DMS153 (cell line): ENCODE data around the gene KISS1R.
"Not testable (repeated sequence)": the region's sequence is repeated elsewhere in the genome, so short reads cannot be mapped to it uniquely, and the experiment has no call there.

Experiments
- DNase-seq: peaks from one replicate; lab custom pipeline; 2025; lab: John Stamatoyannopoulos, UW

The KISS1R gene

DNA sequence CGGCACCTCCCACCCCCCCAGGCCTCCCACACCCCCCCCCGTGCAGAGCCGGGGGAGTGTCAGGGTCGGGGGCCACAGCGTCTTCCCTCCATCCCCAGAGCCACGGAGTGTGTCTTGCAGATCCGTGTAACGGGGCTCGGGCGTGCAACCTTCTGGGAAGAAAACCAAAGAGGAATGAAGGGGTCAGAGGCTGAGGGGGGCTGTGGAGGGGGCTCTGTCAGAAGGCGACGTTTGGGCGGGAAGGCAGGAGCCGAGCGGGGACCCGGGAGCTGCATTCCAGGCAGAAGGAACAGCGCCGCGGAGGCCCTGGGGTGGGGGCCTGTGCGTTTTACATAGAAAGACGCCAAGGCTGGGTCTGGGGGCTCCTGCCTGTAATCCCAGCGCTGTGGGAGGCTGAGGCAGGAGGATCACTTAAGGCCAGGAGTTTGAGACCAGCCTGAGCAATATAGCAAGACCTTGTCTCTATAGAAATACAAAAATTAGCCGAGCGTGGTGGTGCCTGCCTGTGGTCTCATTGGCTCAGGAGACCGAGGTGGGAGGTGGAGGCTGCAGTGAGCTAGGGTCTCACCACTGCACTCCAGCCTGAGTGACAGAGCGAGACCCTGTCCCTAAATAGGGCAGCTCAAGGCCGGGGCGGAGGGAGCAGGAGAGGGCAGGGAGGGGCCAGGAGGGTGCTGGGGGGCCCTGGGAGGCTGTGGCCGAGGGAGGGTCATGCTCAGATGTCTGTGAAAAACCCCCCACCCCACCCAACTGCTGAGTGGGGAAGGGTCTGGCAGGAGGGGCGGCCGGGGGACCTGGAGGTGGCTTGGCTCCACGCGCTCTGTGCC is 36.5 kb downstream of the KISS1R start:
- DNase-seq: no peak

DNA sequence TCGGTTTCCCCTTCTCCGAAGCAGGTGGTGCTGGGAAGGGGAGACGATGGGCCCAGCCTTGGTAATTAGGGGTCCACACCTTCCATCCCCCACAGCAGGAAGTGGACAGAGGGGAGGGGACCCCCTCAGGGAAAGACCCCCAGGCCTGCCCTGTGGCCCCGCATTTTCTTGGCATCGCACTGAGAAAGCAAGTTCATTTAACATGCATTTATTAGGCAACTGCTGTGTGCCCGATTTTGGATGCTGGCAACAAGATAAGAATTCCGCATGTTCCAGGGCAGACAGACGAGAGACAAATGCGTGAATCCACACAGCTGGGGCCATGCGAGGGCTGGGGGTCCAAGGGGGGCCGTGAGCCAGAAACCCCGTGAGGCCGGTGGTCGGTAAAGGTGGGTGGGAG is 37.1 kb downstream of the KISS1R start:
- no peak for DNase-seq

DNA sequence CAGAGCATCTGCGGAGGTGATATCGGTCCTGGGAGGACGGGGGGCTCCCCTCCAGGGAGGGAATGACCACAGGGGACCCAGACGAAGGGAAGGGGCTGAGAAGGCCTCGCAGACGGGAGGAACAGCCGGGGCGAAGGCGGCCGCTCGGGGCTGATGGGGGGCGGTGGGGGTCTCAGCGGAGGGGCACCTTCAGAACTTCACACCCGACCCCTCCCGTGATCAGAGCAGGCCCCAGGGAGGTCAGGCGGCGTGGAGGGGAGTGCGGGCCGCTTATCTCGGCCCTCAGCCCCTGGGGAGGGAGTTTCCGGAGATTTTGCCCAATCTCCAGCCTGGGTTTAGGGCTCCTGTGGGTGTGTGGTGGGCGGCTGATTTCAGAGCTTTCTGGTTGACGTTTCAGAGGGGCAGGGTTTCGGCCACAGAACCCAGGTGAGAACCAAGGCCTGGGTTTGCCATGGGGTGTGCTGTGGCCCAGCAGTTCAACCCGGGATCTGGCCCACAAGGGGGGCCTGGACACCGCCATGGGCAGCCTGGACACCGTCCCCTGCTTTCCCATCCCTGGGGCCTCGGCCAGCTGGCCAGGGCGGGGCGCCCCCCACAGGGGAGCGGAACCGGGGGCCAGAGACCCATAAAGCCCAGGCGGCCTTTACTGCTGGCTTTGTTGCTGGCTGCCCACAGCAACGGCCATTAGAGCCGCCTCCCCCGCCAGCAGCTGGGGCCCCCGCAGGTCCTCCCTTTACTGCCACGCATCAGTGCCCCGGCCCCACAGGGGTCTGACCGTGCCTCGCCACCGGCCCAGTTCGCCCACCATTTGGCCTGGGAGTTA is 37.8 kb downstream of the KISS1R start:
- no peak for DNase-seq

DNA sequence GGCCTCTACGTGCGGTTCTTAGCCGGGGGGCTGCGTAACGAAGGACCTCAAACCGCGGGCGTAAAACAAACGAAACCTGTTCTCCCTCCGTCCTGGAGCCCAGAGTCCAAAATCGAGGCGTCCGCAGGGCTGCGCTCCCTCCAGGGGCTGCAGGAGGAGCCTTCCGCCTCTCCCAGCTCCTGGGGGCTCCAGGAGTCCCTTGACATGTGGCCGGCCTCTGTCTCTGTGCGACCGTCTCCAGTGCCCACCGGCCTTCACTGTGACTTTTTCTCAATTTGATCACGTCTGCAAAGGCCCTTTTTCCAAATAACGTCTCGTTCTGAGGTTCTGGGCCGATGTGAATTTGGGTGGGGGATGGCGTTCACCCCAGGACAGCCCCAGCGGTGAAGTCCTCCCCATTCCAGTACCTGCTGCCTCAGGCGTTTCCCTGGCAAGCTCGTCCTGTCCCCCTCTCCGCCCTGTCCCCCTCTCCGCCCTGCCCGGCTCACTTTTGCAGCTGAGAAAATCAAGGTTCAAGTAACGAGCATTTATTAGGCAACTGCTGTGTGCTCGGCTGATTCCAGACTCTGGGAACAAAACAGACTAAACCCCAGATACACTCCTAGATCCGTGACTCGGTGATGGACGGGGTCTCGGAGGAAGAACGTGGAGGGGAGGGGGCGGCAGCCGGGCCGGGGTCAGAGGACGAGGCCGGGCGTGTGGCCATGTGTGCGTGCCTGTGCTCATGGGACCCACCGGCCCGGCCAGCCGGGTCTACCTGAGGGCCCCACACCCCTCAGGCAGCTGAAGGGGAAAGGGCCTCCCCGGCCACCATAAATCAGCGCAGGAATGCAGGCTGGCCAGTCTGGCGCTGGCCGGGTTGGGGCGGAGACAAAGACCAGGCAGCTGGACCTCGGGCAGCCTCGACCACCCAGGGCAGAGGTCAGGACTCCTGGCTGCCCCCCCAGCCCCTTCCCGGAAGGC is 39.0 kb downstream of the KISS1R start:
- no peak for DNase-seq

DNA sequence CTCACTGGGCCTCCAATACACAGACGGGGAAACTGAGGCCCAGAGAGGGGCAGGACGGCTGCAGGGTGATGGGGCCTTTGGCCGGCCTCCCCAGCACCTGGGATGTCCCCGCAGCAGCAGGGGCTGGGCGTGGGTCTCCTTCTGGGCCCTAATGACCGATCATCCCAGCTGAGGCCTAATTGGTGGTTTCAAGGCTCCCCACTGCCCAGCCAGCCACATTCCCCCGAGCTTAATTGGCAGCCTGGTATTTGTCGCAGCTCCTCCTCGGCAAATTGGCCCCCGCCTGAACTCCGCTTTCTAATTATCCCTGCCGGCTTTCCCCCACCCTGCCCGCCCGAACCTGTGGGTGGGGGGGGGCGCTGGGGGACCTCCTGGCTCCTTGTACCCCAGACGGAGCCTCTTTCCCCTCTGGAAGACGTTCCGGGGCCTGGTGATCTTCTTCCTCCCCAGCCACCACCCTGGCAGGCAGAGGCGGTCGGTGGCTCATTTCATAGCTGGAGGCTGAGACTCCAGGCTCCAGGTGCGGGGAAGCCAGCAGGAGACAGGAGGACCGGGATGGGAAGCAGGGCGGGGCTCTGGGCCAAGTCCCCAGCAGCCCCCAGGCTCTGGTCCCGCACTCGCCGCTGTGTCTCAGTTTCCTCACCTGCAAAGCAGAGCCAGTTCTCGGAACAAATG is 39.8 kb downstream of the KISS1R start:
- no peak for DNase-seq

DNA sequence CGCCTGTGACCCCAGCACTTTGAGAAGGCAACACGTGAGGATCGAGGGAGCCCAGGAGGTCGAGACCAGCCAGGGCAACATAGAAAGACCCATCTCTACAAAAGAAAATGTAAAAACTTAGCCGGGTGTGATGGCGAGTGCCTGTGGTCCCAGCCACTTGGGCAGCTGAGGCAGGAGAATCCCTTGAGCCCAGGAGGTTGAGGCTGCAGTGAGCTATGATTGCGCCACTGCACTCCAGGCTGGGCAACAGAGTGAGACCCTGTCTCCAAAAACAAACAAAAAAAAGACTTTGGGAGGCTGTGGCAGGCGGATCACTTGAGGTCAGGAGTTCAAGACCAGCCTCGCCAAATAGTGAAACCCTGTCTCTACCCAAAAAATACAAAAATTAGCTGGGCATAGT is 40.4 kb downstream of the KISS1R start:
- DNase-seq: not testable (repeated sequence)

DNA sequence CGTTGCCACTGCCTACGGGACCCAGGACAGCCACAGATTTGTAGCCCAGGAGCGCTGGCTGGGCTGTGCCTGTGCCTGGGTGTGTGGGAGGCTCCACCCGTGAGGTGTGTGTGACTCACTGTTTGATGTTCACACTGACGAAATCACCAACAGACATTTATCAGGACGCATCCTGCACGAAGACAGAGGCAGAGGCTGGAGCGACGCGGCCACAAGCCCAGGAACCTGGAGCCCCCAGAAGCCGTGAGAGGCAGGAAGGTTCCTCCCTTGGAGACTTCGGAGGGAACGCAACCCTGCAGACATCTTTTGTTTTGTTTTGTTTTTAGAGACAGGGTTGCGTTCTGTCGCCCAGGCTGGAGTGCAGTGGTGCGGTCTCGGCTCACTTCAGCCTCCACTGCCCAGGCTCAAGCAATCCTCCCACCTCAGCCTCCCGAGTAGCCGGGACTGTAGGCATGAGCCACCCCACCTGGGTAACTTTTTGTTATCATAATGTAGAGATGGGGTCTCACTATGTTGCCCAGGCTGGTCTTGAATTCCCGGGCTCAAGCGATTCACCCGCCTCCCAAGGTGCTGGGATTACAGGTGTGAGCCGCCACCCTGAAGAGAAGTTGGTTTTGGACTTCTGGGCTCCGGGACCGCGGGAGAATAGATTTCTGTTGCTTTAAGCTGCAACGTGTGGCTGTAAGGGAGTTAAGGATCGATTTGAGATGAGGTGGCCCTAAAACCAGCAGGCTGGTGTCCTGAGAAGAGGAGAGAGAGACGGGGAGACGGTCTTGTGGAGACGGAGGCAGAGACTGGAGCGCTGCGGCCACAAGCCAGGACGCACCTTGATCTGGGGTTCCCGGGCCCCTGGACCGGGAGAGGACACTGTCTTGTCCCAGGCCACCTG is 42.1 kb downstream of the KISS1R start:
- no peak for DNase-seq

DNA sequence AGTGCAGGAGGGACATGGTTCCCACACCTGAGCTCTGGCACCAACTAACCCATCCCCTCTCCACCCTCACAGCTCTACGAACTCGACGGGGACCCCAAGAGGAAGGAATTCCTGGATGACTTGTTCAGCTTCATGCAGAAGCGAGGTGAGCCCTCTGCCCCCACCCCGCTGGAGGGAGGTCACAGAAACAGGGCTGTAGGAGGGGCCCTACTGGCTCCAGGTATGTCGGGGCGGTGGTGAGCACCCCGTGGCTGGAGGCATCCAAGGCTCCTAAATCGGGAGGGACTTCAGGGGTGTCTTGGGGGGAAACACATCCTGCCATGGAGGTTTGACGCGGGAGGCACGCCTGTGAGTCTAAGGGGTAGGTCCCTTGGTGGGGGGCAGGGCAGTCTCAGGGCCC is 42.9 kb downstream of the KISS1R start:
- DNase-seq: no peak

DNA sequence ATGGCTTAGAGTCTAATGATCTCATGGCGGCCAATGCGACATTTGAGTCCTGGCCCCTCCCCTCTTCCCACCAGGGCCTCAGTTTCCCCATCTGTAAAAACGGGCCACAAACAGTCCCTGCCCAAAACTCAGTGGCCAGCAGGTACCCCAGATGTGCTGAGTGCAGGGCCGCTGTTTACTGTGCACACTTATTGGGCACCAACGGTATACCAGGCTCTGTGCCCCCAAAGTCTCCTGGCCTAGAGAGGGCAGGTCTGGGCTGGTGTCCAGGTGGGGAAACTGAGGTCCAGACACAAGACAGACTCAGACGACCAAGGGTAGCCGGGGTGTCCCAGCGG is 43.4 kb downstream of the KISS1R start:
- DNase-seq: no peak

DNA sequence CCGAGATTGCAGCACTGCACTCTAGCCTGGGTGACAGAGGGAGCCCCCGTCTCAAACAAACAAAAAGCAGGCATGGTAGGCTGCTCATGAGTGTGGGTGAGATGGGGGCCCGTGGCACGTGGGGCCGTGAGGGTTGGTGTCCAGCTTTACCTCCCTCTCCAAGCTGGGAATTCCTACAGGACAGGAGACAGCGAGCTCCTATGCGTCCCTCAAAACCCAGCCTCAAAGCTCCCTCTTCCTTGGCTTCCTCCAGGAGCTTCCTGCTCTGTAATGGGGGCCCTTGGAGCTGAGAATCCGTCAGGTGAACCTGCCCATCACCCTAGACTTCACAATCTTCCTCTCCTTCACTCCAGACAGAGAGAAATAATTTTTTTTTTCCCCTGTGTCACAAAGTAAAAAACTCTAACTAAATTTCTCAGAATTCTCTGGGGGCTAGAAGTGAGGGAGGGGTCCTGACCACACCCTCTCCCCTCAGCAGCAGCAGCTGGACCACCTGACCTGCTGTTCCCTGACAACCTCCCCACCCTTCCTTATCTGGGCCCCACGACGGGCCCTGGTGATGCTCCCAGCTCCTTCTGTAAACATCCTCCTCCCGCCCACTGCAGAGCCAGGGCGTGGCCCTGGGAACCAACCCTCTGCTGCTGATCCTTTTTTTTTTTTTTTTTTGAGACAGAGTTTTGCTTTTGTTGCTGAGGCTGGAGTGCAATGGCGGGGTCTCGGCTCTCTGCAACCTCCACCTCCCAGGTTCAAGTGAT is 44.9 kb downstream of the KISS1R start:
- DNase-seq: no peak

DNA sequence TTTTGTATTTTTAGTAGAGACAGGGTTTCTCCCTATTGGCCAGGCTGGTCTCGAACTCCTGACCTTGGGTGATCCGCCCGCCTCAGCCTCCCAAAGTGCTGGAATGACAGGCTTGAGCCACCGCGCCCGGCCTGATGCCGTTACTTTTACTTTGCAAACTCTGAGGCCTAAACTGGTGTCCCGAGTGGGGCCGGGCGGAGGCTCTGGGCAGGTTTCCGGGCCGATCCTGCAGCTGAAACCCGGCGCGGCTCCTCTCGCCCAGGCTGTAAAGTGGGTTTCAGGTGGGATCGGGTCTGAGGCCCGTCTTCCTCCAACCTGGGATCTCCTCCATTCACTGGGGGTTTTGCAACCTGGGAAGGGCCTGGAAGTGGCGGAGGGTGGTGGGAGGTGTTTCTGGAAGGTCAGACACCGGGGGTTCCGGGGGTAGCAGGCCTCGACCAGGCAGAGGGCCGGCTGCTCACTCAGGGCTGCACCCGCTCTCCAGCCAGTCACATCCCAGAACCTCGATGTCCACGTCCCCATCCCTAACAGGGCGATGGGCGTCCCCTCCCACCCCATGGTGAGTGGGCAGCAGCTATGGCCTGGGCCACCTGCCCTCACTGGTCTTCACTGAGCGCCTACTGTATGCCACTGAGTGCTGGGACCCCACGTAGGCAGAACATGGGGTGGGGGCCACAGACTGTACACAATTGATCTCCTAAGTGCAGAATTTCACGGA is 45.7 kb downstream of the KISS1R start:
- DNase-seq: no peak

DNA sequence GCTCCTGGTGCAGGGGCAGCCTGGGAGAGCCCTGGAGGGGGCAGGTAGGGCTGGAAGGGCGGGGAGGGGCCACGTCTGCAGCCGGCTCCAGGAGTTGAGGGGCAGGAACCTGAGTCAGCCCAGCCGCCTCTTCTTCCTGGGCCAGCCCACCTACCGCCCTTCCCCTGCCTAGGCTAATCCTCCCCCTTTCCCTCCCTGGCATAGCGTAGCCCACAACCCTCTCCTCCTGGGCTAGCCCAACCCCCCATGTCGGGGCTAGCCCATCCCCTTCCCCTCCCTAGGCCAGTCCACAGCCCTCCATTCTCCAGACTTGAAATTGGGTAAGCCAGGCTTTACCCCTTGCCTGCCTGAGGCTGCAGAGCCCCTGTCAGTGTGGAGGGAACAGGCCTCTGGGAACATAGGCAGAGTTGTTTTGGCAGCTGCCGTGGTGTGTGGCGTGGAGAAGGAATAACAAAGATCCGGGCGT is 46.4 kb downstream of the KISS1R start:
- DNase-seq: no peak

DNA sequence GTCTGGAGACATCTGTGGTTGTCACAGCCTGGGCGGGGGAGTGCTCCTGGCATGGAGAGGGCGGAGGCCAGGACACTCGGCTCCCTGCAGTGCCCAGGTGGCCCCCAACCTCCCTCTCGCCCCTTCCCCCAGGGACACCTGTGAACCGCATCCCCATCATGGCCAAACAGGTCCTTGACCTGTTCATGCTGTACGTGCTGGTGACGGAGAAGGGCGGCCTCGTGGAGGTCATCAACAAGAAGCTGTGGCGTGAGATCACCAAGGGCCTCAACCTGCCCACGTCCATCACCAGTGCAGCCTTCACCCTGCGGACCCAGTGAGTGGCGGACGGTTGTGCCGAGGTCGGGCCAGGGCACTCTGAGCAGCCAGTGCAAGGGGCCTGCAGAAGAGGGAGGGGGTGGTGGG is 47.0 kb downstream of the KISS1R start:
- DNase-seq: no peak

DNA sequence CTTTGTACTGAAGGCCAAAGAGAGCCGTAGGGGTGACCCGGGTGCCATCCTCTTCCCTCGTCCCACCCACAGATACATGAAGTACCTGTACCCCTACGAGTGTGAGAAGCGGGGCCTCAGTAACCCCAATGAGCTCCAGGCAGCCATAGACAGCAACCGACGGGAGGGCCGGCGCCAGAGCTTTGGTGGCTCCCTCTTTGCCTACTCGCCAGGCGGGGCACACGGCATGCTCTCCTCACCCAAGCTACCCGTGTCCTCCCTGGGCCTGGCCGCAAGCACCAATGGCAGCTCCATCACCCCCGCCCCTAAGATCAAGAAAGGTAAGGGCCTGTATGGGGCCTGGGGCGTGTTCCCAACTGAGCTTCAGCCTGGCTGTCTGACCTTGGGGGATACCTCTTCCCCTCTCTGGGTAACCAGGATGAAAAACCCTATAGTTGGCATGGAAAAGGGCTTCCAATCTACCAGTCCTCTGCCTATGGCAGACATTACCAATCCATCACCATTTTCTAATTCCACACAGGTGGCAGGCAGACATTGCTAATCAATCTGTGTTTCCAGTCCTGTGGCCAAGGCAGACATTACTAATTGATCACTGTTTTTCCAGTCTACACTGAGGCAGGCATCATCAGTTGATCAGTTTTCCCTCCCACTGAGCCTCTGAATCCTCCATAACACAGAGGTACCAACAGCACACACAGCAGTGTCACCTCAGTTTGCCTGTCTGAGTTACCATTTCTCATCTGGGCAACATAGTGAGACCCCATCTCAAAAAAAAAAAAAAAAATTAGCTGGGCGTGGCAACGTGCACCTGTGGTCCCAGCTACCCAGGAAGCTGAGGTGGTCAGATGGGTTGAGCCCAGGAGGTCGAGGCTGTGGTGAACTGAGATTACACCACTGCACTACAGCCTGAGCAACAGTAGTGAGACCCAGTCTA is 47.9 kb downstream of the KISS1R start:
- DNase-seq: no peak

DNA sequence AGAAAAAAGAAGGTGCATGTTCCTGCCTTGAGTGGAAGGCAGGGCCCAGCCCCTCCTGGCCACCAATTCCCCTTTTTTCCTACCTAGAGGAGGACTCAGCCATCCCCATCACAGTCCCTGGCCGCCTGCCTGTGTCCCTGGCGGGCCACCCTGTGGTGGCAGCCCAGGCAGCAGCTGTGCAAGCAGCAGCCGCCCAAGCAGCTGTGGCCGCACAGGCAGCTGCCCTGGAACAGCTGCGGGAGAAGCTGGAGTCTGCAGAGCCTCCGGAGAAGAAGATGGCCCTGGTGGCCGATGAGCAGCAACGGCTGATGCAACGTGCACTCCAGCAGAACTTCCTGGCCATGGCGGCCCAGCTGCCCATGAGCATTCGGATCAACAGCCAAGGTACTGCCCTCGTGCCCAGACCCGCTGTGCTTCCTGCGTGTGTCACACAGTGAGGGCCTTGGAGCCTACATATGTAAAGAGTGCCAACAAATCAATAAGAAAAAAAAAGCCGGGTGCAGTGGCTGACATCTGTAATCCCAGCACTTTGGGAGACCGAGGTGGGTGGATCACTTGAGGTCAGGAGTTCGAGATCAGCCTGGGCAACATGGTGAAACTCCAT is 49.5 kb downstream of the KISS1R start:
- DNase-seq: no peak
